GM11168 (cell line): ENCODE results near the gene HMGXB4.

Source experiments
- in situ Hi-C: fragments of 300-500 bp; cut with MboI; formaldehyde crosslinking; loops from one replicate; pipeline ENCODE4 v1.12.0; 2022; ENCODE audit warnings: low sequenced_read_pairs; ENCODE audit not compliant: unreplicated experiment

The HMGXB4 gene

DNA sequence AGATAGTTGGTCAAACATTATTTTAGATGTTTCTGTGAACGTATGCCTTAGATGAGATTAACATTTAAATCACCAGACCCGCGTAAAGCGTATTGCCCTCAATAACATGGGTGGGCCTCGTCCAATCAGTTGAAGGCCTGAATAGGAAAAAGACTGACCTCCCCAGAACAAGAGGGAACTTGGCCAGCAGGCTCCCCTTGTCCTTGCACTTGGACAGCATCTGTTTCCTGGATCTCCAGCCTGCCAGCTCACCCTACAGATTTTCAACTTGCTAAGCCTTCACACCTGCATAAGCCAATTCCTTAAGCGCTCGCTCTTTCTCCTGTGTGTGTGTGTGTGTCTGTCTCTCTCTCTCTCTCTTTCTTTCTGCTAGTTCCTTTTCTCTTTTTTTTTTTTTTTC is 50.6 kb downstream of the HMGXB4 start:
- in situ Hi-C loops, result no loop called here

DNA sequence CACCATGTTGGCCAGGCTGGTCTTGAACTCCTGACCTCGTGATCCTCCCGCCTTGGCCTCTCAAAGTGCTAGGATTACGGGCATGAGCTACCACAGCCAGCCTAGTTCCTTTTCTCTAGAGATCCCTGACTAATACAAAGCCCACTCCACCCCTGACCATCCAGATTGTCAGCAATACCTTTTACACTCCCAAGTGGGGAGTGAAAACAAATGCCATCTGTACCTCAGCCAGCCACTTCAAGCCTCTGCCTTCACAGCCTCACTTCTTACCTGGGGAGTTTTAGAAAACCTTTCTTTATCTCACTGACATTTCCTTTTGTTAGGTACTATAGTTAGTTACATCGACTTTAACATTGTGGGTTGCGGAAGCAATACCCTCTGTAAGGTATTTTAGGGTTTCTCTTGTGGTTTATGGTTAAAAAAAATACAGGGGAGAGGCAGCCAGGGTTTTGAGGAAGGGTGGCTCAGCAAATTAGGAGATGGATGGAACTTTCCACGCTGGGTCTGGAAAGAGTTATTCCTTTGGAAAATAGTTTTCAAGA is 51.3 kb downstream of the HMGXB4 start:
- in situ Hi-C loops, result no loop called here

DNA sequence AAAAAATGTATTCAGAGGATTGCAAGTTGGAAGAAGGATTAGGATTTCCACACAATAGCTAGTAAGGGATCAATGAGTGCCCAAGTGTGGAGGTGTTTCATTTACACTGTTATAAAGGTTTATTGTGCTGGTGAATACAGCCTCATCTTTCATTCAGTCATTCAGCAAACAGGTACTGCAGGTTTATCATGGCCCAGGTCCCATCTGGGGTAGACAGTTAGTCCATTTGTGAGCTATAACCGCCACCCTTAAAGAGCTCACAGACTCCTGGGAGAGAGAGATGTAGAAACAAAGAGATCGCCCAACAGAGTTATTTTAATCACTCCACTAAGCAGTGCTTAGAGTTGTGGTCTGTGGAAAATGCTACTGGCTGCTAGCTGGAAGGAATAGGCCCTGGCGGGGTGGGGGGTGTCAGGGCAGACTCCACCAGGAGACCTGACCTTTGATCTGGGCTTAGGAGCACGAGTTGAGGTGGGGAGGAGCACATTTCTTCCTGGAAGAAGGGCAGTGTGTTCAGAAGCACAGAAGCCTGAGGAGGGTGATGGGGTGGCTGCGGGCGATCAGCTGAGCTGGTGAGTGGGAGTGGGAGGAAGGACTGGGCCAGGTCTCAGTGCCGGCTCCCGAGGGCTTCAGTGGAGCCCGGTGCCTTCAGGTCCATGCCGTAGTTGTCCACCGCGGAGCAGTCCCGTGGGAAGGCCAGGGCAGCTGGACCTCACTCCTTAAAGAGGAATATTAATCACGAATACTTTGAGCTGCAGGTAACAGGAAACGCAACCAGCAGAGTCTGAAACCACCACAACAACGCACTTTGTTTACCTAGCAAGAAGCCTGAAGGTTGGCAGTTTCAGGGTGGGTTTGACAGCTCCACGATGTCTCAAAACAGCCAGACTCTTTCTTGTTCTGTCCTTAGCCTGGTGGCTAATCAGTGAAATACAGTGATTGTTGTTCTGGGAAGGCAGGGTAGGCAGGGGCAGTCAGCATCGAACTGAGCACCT is 53.6 kb downstream of the HMGXB4 start:
- in situ Hi-C loops, result no loop called here

DNA sequence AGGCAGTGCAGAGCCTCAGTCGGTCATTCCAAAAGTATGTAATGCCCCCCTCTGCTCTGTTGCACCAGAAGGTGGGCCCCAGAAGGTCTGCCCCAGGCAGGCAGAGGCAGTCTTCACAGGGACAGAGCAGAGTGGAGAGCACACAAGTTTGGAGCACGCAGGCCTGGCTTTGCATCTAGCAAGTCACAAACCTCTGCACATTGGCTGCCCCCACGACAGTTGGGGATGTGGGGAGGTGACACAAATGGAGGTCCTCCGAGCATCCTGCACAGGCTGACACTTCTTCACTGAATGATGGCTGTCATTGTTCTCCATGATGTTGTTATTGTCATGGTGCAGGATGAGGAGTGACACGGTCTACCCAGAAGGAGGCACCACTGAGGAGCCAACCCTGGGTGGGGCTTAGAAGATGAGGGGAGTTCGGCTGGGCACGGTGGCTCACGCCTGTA is 54.3 kb downstream of the HMGXB4 start:
- in situ Hi-C loops, result no loop called here

DNA sequence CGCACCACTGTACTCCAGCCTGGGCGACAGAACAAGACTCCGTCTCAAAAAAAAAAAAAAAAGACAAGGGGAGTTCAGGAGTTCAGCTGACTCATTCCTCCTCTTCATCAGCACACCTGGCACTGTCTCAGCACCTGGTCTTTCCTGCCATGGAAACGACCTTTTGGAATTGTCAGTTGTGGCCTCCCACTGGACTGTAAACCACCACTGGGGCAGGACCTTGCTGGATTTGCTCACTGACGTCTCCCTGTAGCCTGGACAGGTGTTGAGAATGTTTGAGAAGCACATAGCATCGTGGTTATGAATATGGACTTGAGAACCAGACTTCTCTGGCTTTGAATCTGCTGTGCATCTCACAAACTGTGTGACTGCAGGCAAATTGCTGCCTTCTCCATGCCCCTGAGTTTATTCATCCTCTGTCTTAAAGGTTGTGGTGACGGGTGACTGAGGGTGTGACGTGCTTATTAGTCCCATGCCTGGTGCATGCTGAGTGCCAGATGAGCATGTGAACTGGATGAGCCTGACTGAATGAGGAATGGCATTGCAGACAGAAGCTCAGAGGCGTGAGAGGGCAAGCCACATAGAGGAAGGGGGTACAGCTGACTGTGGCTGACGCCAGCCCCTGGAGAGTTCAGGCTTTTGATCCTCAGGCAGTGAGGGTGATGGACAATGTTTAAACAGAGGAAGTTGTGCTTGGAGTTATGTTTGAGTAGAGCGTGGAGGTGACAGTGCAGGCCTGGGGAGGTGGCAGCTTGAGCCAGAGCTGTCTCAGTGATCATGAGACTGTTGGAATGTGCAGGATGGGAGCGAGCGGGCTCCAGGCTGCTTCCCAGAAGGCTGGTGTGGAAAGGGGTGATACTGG is 55.1 kb downstream of the HMGXB4 start:
- in situ Hi-C loops, result no loop called here

DNA sequence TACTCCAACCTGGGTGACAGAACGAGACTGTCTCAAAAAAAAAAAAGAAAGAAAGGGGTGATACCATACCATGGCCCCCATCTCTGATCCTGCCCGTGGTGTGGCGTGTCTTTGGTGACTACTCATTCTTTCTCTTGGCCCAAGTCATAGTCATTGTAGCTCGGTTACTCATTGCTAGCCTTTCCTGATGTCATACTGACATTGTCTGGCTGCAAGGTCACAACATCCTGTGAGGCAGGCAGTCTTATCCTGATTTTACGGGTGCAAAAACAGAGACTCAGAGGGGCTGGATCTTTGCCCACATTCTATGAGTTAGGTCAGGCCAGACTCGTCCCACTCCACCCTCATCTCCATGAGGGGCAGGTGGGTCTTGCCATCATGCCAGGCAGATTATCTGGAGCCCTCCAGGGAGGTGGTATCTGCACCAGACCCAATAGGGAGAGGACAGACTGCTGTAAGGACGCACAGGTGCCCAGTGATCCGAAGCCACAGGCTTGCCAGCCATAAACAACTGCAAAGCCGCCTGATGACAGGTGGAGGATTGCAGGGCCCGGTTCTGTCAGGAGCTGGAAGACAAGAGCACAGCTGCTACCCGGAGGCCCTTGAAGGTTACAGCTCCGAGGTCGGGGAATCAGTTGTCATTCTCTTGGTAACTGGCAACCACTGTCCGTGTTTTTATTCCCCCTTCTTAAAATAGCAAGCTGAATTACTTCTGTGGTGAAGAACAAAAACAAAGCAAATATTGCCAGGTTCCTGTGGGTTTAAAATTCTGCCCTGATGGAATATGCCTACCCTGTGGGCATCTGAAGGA is 56.2 kb downstream of the HMGXB4 start:
- in situ Hi-C loops, result no loop called here

DNA sequence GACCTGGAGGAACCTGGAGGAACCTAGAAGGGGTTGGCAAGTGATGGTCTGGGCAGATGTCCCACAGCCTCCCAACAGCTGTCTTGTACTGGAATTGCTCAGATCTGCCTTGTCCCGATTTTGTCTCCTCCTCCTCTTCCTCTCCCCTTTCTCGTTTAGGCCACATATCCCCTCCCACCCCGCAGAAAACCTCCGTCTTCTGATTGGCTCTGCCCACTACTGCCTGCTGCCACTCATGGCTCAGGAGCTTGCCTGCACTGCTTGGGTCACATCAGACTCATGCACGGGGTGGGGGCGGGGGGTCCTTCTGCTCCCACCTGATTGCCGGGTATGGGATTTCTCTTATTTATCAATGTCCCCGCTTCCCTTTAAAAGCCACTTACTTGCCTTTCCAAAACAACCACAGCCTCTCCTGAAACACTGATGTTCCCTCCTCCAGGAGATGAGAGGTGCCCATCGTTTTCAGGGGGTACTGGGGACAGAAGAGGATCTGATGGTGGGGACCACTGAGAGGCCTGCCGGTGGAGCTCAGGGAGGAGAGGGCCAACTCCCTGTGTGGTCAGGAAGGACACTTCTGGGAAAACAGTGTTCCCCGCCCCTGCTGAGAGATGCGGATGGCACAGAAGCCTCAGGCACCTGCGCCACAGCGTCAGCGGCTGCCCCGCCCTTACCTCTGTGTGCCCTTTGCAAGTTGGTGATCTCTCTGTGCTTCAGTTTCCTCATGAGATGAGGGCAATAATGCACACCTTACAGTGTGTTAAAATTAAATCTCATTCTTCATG is 57.1 kb downstream of the HMGXB4 start:
- in situ Hi-C loops, result no loop called here

DNA sequence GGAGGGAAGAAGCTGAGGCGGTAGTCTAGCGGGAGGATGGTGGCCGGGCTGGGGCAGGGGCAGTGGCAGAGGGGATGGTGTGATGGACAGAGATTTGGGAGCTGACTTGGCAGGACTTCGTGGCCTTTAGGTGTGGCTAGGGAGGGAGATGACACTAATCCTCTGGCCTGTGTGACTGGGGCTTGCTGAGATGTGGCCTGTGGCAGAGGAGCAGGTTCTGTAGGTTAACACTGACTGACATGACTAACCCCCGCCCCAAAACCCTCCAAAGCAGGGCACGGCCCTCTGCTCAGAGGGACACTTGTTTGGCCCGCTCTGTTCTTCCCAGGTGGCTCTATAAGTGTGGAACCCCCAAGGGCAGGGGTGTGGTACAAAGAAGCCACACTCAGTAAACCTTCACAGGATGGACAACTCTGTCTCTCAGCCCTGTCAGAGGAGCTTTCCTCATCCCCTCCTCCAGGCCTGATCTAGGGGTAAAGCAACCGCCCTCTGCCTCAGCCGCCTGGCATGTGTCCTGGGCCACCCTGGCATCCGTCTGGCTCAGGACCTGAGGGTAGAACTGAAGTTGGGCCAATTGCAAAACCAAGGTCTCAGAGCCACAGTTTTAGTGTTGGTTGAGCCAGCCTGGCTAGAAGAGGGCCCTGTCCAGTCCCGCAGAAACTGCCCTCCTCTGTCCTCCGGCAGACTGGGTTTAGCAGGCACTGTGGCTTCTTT is 58.0 kb downstream of the HMGXB4 start:
- in situ Hi-C loops, result no loop called here

DNA sequence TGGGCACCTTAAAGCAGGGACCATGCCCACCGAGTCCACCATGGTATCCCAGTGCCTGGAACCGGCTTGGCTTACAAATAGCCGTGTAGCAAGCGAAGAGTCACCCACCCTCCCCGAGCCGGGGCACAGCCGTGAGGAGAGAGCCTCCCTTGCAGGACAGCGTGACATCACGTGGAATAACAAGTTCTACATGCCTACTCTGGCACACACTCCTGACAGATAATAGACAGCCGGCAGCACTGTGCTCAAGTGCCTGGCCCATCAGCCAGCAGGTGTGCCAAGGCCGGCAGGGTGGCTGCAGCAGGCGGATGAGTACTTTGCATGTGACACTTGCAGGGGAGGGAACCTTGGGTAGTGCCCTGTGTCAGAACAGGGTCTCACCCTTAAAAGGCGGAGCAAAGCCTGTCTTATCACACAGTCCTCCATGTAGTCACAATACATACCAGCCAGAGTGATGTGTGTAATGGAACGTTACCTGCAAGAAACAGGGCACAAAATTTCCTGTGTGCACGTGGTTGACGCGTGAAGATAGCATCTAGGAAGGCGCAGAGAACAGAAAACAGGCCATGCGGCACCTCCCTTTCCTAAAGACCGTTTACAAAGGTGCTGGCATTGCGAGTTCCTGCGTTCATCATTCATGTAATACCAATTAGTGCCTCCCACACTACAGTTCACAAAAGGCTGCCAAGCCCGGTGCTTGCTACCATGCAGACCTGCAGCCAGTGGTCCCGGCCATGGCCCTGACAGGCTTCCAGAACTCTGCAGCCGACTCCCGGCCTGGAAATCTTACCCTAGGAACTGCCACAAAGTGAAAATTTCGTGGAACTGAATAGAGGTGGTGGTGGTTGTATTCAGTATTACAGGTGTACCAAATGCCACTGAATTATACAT is 58.8 kb downstream of the HMGXB4 start:
- in situ Hi-C loops, result no loop called here

DNA sequence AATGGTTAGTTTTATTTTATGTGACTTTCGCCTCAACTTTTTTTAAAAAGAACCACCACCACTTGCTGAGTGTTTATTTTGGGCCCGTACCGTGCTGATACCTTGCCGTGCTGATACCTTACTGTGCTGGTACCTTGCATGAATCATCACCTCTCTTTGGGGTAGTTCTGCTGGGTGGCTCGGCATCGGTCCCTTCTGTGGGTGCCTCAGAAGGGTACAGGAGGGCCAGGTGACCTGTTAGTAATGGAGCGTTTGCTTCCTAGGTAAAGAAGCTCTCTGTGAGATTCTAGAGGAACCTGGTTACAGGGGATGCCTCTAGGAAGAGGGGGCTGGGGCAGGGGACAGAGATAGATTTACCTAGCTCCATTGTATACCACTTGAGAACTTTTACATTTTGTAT is 59.5 kb downstream of the HMGXB4 start:
- in situ Hi-C loops, result no loop called here

DNA sequence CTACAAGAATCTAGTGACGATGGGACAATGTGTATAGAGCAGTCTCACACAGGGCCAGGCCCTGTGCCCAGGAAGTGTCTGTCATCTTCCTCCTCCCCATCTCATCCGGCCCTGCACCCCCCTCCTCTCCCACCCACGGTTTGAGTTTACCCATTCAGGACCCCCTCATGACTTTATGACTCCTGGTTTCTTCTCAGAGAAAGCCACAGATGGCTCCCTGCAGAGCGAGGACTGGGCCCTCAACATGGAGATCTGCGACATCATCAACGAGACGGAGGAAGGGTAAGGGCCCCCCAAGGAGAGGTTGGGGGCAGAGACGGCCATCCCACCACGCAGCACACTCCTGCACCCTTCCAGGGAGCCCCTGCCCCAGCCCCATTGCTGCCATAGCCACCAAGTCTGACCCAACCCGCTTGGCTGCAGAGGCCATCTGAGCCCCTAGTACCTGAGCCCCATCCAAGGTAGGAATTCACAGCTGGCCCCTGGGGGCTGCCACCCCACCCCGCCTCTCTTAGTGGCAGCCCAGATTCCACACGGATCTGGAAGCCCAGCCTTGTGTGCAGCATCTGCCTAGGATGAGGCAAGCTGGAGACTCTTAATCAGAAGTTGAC is 60.5 kb downstream of the HMGXB4 start:
- in situ Hi-C loops, result no loop called here

DNA sequence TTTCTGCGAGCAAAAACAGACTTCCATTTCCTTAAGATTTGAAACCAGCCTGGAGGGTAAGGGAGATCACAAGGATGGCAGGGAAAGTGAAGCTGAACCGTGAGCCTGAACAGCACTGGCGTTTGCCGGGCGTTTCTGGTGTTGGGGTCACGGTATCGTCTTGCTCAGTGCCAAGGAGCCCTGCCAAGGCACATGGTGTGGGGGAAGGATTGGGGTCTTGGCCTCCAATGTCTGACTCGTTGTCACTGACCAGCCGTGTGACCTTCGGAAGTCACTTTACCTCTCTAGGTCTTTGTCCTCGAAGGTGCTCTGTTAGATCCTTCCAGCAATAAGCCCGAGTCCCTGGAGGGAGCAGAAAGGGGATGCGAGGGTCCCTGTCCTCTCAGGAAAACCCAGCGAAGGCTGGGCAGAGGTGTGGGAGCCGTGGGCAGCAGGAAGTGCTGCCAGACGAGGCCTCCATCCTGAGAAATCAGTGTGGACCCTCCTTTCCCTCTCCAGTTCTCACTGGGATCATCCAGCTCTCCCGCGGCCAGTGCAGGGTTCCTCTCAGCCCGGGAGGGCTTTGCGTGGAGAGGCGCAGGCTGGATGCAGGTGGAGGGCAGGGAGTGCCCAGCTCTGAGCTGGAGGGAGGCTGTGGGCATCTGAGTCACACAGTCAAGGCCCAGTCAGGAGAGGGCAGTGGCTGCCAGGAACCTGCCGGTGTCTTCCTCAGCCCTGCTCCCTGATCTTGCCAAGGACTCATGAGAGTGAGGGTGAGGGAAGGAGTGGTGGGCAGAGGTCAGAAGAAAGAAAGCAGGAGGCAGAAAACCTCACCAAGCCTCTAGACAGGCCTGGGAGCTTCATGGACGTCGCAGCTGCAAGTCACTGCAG is 61.3 kb downstream of the HMGXB4 start:
- in situ Hi-C loops, result no loop called here

DNA sequence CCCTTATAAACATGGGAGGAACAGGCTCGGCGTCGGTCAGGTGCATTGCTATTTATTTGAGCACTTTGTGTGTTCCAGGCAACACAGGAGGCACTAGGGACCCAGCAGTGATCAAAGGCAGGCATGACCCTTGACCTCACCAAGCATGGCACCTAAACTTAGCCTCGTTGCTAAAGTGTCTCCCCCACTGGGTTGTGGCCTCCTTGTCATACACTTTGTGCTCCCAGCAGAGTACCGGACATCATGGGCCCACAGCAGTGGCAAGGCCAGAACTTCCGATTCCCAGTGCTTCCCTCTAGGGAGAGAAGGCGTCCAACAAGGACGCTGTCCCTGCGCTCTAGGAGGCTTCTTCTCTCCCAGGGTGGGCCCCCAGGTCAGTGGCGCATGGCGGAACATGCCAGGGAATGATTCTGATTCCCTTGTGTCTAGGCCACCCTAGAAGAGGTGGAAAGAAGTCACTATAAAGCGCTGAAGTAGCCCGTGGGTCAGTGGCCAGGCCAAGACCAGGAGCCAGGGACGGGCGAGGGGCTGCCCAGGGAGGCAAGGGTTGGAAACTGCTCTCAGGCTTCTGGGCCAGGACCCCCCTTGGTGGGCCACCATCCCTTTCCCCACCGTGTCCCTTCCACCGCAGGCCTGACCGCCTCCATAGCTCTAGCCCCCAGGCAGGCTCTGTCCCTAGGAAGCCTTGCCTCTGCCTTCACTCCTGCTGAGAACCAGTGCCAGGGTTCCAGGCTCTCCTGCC is 62.1 kb downstream of the HMGXB4 start:
- in situ Hi-C loops, result no loop called here

DNA sequence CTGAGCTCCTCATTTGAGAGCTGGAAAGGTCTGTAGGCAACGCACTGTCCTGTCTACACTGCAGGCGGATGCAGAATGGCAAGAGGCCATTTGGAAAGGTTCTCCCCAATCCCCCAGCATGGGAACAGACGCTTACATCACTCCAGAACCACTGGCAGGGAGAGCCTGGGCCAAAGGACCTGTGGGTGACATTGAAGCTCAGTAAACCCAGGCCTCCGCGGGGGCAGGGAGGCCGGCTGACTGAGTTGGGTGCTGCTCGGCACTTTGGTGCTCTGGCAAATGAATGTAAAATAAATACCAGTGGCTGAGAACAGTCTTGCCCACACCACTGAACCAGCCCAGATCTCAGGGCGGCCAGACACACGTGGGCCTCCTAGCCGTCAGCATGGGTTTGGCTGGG is 64.8 kb downstream of the HMGXB4 start:
- in situ Hi-C loops, result no loop called here

DNA sequence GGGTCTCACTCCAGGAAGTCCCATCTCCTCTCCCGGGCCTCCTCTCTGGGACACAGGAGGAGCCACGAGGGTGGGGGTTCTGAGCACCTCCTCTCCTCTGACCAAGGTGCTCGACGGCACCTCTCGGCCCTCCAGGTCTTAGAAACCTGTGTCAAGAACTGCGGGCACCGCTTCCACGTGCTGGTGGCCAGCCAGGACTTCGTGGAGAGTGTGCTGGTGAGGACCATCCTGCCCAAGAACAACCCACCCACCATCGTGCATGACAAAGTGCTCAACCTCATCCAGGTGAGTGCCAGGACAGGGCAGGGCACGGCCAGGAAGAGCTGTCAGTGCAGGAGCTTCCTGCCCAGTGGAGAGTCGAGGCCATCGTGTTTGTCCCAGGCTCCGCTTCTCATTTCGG is 65.6 kb downstream of the HMGXB4 start:
- in situ Hi-C loops, result no loop called here

DNA sequence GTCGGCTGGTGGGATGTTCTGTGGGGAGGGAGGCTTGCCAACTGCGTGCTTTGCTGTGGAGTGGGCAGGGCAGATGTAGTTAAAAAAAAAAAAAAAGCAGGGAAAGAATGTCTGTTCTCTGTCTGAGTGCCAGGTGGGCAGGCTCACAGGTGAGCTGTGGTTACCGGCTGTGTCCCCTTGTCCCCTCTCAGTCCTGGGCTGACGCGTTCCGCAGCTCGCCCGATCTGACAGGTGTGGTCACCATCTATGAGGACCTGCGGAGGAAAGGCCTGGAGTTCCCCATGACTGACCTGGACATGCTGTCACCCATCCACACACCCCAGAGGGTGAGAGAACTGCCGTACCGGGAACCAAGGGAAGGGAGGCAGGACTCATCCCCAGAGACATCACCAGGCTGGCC is 66.0 kb downstream of the HMGXB4 start:
- in situ Hi-C loops, result no loop called here
